ENCODE data around the gene PIEZO2. TPM values are rescaled to one million over a fixed set of nuclear protein-coding genes. Genes with fewer than 3 reads are reported as not detected.

PIEZO2 gene
- total RNA-seq, 1 experiment from 2014 or later: 0.57 TPM

- Histone ChIP-seq H3K27ac (ENCODE audit: low read length) (no peak overlapping the region), H3K27me3 (ENCODE audit: control insufficient read depth, insufficient read depth, low read length) (no peaks in the 10 kb centered on the region), H3K4me3 (ENCODE audit: low read depth in 2 of 2, low read length in 2 of 2) (no peak overlapping the region), H3K36me3 (ENCODE audit: control insufficient read depth, insufficient read depth, low read length) (no peaks in the 10 kb centered on the region), H3K4me1 (ENCODE audit: control insufficient read depth, insufficient read depth, low read length) (no peaks in the 10 kb centered on the region), H3K9me3 (ENCODE audit: control insufficient read depth, insufficient read depth, low read depth, low read length) (no peaks in the 10 kb centered on the region)
- TF ChIP-seq TCF7L2 (IDR thresholded peaks at IDR 0.05; ENCODE audit: low read depth, low read length): no peak
- TF ChIP-seq REST (IDR thresholded peaks at IDR 0.05; ENCODE audit: insufficient read depth in 1 of 2, low read depth in 2 of 2, low read length in 1 of 2): no peak
- TF ChIP-seq POLR2AphosphoS5 (IDR thresholded peaks at IDR 0.05; ENCODE audit: low read depth, low read length): no peak
- TF ChIP-seq SIN3A (IDR thresholded peaks at IDR 0.05; ENCODE audit: borderline replicate concordance, insufficient read depth, low read depth, low read length): no peak
- no peak for TF ChIP-seq CTCF (IDR thresholded peaks at IDR 0.05)
- no TSS peak for BruUV-seq (replicated peaks)
- CTCF ChIA-PET: no interaction called here
- no peak for DNase-seq (ENCODE audit: low read depth, low spot score)
- POLR2A ChIA-PET: no interaction called here
- no peak for ATAC-seq
- intact Hi-C loops (cut with micrococcal nuclease; ENCODE audit: unreplicated experiment) (no loop called here), in situ Hi-C loops (cut with HindIII; ENCODE audit: low pct_unique_long_range_greater_than_20kb, low sequenced_read_pairs) (no loop called here)
These were observed 277.1 kb downstream of the PIEZO2 start for GRCh38 chr18:10872304-10872703.

DNA sequence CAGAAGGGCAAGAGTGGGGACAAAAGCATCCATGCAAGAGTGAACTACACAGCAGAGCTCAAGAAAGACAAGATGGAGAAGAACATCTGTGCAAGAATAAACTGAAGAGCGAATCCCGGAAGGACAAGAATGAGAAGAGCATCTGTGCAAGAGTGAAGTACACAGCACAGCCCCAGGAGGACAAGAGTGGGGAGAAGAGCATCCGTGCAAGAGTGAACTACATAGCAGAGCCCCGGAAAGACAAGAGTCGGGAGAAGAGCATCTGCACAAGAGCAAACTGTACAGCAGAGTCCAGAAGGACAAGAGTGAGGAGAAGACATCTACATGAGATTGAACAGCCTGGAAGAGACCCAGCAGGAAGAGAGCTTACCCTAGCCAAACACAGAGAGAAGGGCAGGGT lies 284.6 kb downstream of the PIEZO2 start:
- ATAC-seq: no peak
- POLR2A ChIA-PET: no interaction called here
- in situ Hi-C loops (cut with HindIII; ENCODE audit: low pct_unique_long_range_greater_than_20kb, low sequenced_read_pairs): no loop called here

More for the DNA sequence above, 284.6 kb downstream of the PIEZO2 start:
- no peaks in the 10 kb centered on the region for H3K9me3 ChIP-seq (ENCODE audit: control insufficient read depth, insufficient read depth, low read depth, low read length)
- H3K27me3 ChIP-seq (ENCODE audit: control insufficient read depth, insufficient read depth, low read length): no peaks in the 10 kb centered on the region
- no peak overlapping the region for H3K27ac ChIP-seq (ENCODE audit: low read length)
- CTCF ChIA-PET: no interaction called here
- no peaks in the 10 kb centered on the region for H3K36me3 ChIP-seq (ENCODE audit: control insufficient read depth, insufficient read depth, low read length)
- no peak overlapping the region for H3K4me3 ChIP-seq (ENCODE audit: low read depth in 2 of 2, low read length in 2 of 2)
- no TSS peak for BruUV-seq (replicated peaks)
- intact Hi-C loops (cut with micrococcal nuclease; ENCODE audit: unreplicated experiment): no loop called here
- no peak for TF ChIP-seq CTCF (IDR thresholded peaks at IDR 0.05)
- no peak for TF ChIP-seq POLR2AphosphoS5 (IDR thresholded peaks at IDR 0.05; ENCODE audit: low read depth, low read length)
- TF ChIP-seq TCF7L2 (IDR thresholded peaks at IDR 0.05; ENCODE audit: low read depth, low read length): no peak
- TF ChIP-seq SIN3A (IDR thresholded peaks at IDR 0.05; ENCODE audit: borderline replicate concordance, insufficient read depth, low read depth, low read length): no peak
- no peak for TF ChIP-seq REST (IDR thresholded peaks at IDR 0.05; ENCODE audit: insufficient read depth in 1 of 2, low read depth in 2 of 2, low read length in 1 of 2)
- H3K4me1 ChIP-seq (ENCODE audit: control insufficient read depth, insufficient read depth, low read length): no peaks in the 10 kb centered on the region
- DNase-seq (ENCODE audit: low read depth, low spot score): no peak

Data from Panc1 (cell line).